Muscle layer of duodenum (tissue), 2 donors: ENCODE data around the gene HDAC4.
A peak's percentile ranks its signal among the peaks of the same experiment; 100 is the strongest.

Source experiments
- H3K27ac ChIP-seq: one replicate; pipeline ENCODE4 v1.7.0; 2013; ENCODE audit warnings: mild to moderate bottlenecking, low read length
- H3K27me3 ChIP-seq: one replicate; pipeline ENCODE4 v1.7.0; 2013; ENCODE audit warnings: low read depth, mild to moderate bottlenecking, control low read depth, low read length
- H3K36me3 ChIP-seq, 2 donors: one replicate each; pipeline ENCODE4 v1.7.0; 2013; ENCODE audit warnings: low read length in 2 of 2, control low read depth in 1 of 2, mild to moderate bottlenecking in 1 of 2; ENCODE audit not compliant: insufficient read depth in 2 of 2, control insufficient read depth in 1 of 2
- H3K4me1 ChIP-seq, 2 donors: one replicate each; pipeline ENCODE4 v1.7.0; 2013; ENCODE audit warnings: low read length in 2 of 2, mild to moderate bottlenecking in 2 of 2, control low read depth in 1 of 2, moderate library complexity in 1 of 2; ENCODE audit not compliant: insufficient read depth in 2 of 2, control insufficient read depth in 1 of 2
- H3K4me3 ChIP-seq, 2 donors: one replicate each; pipeline ENCODE4 v1.7.0; 2013; ENCODE audit warnings: low read length in 2 of 2, low read depth in 1 of 2, mild to moderate bottlenecking in 1 of 2
- H3K9me3 ChIP-seq, 2 donors: one replicate each; pipeline ENCODE4 v1.7.0; 2013; ENCODE audit warnings: low read length in 2 of 2, control low read depth in 1 of 2, mild to moderate bottlenecking in 1 of 2; ENCODE audit not compliant: control insufficient read depth in 1 of 2
- donor health status: healthy.

The HDAC4 gene

GRCh38 chr2:239380831-239381708 lies 19.8 kb downstream of the HDAC4 start:
- H3K4me1 ChIP-seq = peaks cover 3 to 13% of the 10 kb centered on the region in 2 donors
- H3K27ac ChIP-seq = no peak overlapping the region
- H3K9me3 ChIP-seq = no peaks in the 10 kb centered on the region
- peaks cover 0 to 5% of the 10 kb centered on the region in 2 donors for H3K36me3 ChIP-seq
- no peaks in the 10 kb centered on the region for H3K27me3 ChIP-seq
- H3K4me3 ChIP-seq = peak overlapping the region in 1 of 2 donors; percentile 9

GRCh38 chr2:239379641-239380170 lies 21.1 kb downstream of the HDAC4 start:
- Histone ChIP-seq H3K27ac (no peak overlapping the region), H3K36me3 (peaks cover 0 to 5% of the 10 kb centered on the region in 2 donors), H3K4me3 (no peak overlapping the region), H3K27me3 (no peaks in the 10 kb centered on the region), H3K9me3 (no peaks in the 10 kb centered on the region), H3K4me1 (peaks cover 3 to 13% of the 10 kb centered on the region in 2 donors)

DNA sequence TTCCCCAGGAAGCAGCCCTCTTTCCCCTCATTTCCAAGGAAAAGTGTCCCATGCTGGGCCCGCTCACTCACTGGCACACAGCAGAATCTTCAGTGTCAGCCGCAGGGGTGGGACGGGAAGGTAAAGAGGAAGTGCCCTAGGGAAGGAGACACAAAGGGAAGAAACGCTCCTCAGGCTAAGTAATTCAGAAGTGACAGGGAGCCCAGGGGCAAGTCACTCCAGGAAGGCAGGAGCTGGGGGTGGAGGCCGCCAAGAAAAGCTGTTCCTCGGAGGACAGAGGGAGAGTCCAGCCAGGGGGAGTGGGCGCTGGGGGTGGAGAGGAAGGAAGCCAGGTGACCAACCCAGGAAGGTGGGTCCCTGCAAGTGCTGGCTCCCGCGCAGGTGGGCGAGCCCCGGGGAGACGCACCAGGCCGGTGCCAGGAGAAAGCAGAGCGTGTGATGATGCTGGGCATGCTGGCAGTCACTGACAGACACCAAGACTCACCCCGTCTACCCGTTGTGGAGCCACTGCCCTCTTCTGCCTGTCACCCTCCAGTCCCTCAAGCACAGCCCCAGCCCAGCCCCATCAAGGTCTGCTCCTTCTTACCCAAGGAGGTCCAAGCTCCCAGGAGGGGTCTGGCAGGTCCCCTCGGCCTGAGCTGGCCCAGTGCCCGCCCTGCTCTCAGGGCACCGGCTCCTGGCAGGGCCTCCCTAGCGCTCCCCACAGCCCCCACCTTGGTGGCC lies 21.7 kb downstream of the HDAC4 start:
- peaks cover 3 to 13% of the 10 kb centered on the region in 2 donors for H3K4me1 ChIP-seq
- H3K4me3 ChIP-seq = no peak overlapping the region
- H3K9me3 ChIP-seq = no peaks in the 10 kb centered on the region
- no peak overlapping the region for H3K27ac ChIP-seq
- H3K36me3 ChIP-seq = peaks cover 0 to 5% of the 10 kb centered on the region in 2 donors
- no peaks in the 10 kb centered on the region for H3K27me3 ChIP-seq

DNA sequence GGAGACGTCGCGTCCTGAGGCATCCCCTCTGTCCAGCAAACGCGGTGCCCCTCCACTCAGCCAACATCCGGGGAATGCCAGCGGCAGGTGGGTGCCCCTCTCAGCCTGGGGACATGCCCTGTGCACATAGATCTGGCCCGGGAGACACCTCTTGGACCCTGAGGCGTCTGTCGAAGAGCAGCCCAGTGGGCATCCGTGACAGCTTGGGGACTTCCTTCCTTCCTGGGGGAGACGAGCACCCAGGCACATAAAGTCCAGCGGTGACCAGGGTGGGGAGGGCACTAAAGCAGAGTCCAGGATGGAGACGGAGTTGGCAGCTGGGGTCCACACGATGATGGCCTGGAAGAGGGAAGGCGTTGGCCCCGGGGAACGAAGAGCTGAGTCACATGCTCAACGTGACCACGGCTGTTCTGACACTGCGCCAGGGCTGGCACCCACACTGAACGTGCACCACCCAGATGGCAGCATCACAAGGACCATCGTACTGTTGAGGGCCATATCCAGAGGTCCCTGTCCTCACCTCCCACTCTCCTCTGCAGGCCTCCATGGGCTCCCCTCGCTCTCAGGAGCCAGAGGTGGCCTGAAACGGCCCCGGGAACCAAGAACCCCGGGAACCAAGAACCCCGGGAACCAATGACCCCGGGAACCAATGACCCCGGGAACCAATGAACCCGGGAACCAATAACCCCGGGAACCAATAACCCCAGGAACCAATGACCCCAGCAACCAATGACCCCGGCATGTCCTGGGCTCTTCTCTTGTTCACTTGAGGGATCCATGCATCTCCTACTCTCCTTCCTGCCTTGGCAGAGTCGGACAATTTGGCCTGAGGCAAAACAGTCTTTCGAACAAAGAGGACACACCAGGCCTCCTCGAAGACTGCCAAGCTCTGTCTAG lies 22.6 kb downstream of the HDAC4 start:
- Histone ChIP-seq H3K4me3 (no peak overlapping the region), H3K27ac (no peak overlapping the region), H3K4me1 (peaks cover 3 to 13% of the 10 kb centered on the region in 2 donors), H3K36me3 (peaks cover 0 to 5% of the 10 kb centered on the region in 2 donors), H3K27me3 (no peaks in the 10 kb centered on the region), H3K9me3 (no peaks in the 10 kb centered on the region)

DNA sequence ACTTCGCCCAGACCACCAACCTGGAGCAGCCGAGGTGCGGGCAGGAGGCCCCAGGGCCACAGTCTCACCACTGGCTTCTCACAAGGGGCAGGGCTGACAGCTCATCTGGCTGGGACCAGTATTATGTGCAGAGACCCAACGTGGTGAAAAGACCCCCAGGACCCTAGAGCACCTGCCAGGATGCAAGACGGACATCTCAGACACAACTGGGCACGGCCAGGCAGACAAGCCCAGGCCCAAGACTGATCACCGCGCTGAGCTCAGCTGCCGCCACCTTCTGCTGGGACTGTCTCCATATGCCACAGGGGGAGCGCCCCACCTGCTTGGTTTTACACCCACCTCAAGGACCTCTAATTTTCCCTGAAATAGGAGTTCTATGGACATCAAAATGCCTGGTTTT lies 23.2 kb downstream of the HDAC4 start:
- Histone ChIP-seq H3K9me3 (no peaks in the 10 kb centered on the region), H3K4me3 (no peak overlapping the region), H3K27ac (no peak overlapping the region), H3K36me3 (peaks cover 0 to 5% of the 10 kb centered on the region in 2 donors), H3K27me3 (no peaks in the 10 kb centered on the region), H3K4me1 (peaks cover 3 to 13% of the 10 kb centered on the region in 2 donors)

DNA sequence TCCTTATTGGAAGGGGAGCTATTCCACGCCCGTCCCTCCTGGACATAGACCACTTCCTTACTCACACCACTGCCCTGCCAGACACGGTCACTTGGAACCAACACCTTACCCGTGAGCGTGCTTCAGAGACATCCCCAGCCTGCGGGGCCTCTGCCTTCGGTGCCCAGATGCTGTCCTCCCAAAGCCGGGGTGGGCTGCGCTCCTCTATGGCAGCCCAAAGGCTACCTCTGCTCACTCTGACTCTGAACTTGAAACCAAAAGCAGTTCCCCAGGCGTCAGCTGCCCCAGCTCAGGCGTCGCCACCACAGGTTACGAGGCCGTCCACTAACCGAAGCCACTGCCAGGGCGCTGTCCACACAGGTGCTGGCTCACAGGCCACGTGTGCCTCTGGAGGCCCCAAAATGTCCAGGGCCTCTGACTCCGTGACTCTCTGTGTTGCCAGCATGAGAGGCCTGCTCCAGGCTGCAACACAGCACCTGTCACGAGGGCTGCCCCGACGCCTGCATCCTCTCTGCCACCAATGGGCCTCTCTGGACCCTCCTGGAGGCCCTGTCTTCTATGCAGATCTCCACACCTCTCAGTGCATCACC lies 23.8 kb downstream of the HDAC4 start:
- no peaks in the 10 kb centered on the region for H3K9me3 ChIP-seq
- H3K4me3 ChIP-seq = no peak overlapping the region
- H3K4me1 ChIP-seq = peaks cover 1 to 8% of the 10 kb centered on the region in 2 donors
- no peak overlapping the region for H3K27ac ChIP-seq
- H3K27me3 ChIP-seq = no peaks in the 10 kb centered on the region
- peaks cover 0 to 5% of the 10 kb centered on the region in 2 donors for H3K36me3 ChIP-seq

DNA sequence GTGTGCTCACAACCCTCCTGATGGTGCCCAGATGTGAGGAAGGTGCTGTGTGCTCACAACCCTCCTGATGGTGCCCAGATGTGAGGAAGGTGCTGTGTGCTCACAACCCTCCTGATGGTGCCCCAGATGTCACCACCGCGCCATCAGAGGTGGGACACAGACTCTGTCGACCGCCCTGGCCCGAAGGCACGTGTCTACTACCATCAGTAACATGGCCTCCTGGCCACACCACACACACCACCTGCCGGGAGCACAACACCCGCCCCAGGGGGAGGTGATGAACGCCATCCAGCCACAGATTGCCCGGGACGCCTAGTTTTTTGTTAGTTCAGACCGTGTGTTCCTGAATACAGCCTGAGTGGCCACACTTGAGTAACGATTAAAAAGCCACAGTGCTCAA lies 24.5 kb downstream of the HDAC4 start:
- Histone ChIP-seq H3K4me3 (no peak overlapping the region), H3K36me3 (peaks cover 0 to 5% of the 10 kb centered on the region in 2 donors), H3K27ac (no peak overlapping the region), H3K4me1 (peaks cover 0 to 4% of the 10 kb centered on the region in 2 donors), H3K27me3 (no peaks in the 10 kb centered on the region), H3K9me3 (no peaks in the 10 kb centered on the region)

GRCh38 chr2:239375278-239376061 lies 25.4 kb downstream of the HDAC4 start:
- H3K4me1 ChIP-seq = peaks cover 0 to 4% of the 10 kb centered on the region in 2 donors
- no peaks in the 10 kb centered on the region for H3K27me3 ChIP-seq
- no peak overlapping the region for H3K27ac ChIP-seq
- H3K36me3 ChIP-seq = peaks cover 0 to 5% of the 10 kb centered on the region in 2 donors
- H3K4me3 ChIP-seq = no peak overlapping the region
- H3K9me3 ChIP-seq = no peaks in the 10 kb centered on the region

DNA sequence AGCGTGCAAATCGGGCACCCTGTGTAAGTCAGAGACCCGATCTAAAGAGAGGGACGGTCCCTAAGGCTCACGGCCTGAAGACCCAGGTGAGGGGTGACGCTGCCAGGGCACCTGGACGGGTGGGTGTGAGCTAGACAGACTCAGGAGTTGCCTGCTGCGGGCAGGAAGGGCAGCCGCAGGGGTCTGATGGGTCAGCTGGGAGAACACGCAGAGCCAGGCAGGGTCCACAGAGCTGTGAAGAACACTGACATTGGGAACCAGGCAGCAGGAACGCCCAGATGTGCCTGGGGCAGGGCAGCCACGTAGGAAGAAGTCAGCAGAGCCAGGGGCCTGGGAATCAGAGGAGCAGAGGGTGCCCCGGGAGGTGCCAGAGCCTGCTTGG lies 25.9 kb downstream of the HDAC4 start:
- Histone ChIP-seq H3K36me3 (peaks cover 0 to 5% of the 10 kb centered on the region in 2 donors), H3K27ac (no peak overlapping the region), H3K27me3 (no peaks in the 10 kb centered on the region), H3K4me3 (no peak overlapping the region), H3K9me3 (no peaks in the 10 kb centered on the region), H3K4me1 (peaks cover 0 to 5% of the 10 kb centered on the region in 2 donors)

DNA sequence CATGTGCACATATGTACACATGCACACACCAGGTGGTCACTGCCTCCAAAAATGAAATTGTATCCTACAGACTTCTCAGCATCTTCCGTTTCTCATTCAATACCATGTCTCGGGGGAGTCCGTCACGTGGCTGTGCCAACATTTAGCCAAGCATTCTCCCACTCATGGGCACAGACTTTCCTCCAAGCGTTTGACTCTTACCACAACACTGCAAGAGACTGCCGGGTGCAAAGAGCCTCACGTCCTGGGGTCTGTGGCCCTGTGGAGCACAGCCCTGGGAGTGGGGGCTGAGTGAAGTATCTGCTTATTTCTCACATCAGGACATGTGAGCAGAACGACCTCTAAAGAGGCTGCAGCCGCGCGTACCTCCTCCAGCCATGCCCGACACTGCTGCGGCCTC lies 28.0 kb downstream of the HDAC4 start:
- Histone ChIP-seq H3K4me1 (peaks cover 3 to 13% of the 10 kb centered on the region in 2 donors), H3K4me3 (no peak overlapping the region), H3K27me3 (no peaks in the 10 kb centered on the region), H3K9me3 (no peaks in the 10 kb centered on the region), H3K27ac (no peak overlapping the region), H3K36me3 (peaks cover 0 to 5% of the 10 kb centered on the region in 2 donors)
